ENCODE results near the gene TNFAIP1.

The TNFAIP1 gene

GRCh38 chr17:28317966-28318758 is 17.4 kb upstream of the TNFAIP1 start:
- no peak for TF ChIP-seq CTCF (IDR thresholded peaks at IDR 0.05; ENCODE audit: borderline replicate concordance, control extremely low read depth, extremely low read depth, insufficient read depth, missing control alignments)
- DNase-seq (ENCODE audit: low spot score): no peak
- in situ Hi-C loops (cut with MboI; ENCODE audit: low sequenced_read_pairs, unreplicated experiment): no loop called here

GRCh38 chr17:28318759-28319597 is 16.6 kb upstream of the TNFAIP1 start, which contains the start of gene TMEM97:
TMEM97 (plus strand) TSS chr17:28319200; CDS start chr17:28319240, 40 bp downstream.
- TF ChIP-seq CTCF (IDR thresholded peaks at IDR 0.05; ENCODE audit: borderline replicate concordance, control extremely low read depth, extremely low read depth, insufficient read depth, missing control alignments): no peak
- in situ Hi-C loops (cut with MboI; ENCODE audit: low sequenced_read_pairs, unreplicated experiment): no loop called here
- peak; percentile 98 for DNase-seq (ENCODE audit: low spot score)

GRCh38 chr17:28319598-28319935 is 16.0 kb upstream of the TNFAIP1 start:
- DNase-seq (ENCODE audit: low spot score): no peak
- in situ Hi-C loops (cut with MboI; ENCODE audit: low sequenced_read_pairs, unreplicated experiment): no loop called here
- TF ChIP-seq CTCF (IDR thresholded peaks at IDR 0.05; ENCODE audit: borderline replicate concordance, control extremely low read depth, extremely low read depth, insufficient read depth, missing control alignments): no peak

GRCh38 chr17:28320215-28321061 is 15.1 kb upstream of the TNFAIP1 start:
- TF ChIP-seq CTCF (IDR thresholded peaks at IDR 0.05; ENCODE audit: borderline replicate concordance, control extremely low read depth, extremely low read depth, insufficient read depth, missing control alignments): no peak
- in situ Hi-C loops (cut with MboI; ENCODE audit: low sequenced_read_pairs, unreplicated experiment): no loop called here
- no peak for DNase-seq (ENCODE audit: low spot score)

- DNase-seq (ENCODE audit: low spot score): no peak
- in situ Hi-C loops (cut with MboI; ENCODE audit: low sequenced_read_pairs, unreplicated experiment): no loop called here
- no peak for TF ChIP-seq CTCF (IDR thresholded peaks at IDR 0.05; ENCODE audit: borderline replicate concordance, control extremely low read depth, extremely low read depth, insufficient read depth, missing control alignments)
These were observed 11.3 kb upstream of the TNFAIP1 start for GRCh38 chr17:28324267-28324745.

- in situ Hi-C loops (cut with MboI; ENCODE audit: low sequenced_read_pairs, unreplicated experiment): no loop called here
- no peak for DNase-seq (ENCODE audit: low spot score)
- TF ChIP-seq CTCF (IDR thresholded peaks at IDR 0.05; ENCODE audit: borderline replicate concordance, control extremely low read depth, extremely low read depth, insufficient read depth, missing control alignments): no peak
These were observed 10.8 kb upstream of the TNFAIP1 start for GRCh38 chr17:28324781-28325180.
